Measurements from ENCODE around the gene HMCN1.

DNA sequence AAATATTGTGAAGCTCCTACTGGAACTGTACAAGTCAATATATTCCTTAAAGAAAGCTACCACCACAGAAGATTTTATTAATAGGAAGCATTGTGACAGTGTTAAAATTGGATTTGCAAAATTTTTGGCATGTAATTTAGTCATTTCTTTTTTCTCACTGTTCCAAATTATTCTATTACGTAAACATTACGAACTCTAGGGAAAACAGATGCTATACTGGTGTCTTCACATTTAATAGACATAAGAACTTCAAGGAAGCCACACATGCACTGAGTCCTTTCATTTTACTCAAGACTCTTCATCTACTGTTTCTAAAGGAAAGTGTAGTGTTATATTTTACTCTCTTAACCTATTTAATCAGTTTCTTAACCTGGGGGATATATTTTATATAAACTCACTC lies 135.4 kb downstream of the HMCN1 start:
- TF ChIP-seq, protein P1, sequence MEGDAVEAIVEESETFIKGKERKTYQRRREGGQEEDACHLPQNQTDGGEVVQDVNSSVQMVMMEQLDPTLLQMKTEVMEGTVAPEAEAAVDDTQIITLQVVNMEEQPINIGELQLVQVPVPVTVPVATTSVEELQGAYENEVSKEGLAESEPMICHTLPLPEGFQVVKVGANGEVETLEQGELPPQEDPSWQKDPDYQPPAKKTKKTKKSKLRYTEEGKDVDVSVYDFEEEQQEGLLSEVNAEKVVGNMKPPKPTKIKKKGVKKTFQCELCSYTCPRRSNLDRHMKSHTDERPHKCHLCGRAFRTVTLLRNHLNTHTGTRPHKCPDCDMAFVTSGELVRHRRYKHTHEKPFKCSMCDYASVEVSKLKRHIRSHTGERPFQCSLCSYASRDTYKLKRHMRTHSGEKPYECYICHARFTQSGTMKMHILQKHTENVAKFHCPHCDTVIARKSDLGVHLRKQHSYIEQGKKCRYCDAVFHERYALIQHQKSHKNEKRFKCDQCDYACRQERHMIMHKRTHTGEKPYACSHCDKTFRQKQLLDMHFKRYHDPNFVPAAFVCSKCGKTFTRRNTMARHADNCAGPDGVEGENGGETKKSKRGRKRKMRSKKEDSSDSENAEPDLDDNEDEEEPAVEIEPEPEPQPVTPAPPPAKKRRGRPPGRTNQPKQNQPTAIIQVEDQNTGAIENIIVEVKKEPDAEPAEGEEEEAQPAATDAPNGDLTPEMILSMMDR (conservative IDR thresholded peaks at IDR 0.05): no peak
- no peak for TF ChIP-seq EZH2 (IDR thresholded peaks at IDR 0.05; ENCODE audit: low read depth)
